WTC11 (cell line): ENCODE results near the gene WNT1. TPM values are rescaled to one million over a fixed set of nuclear protein-coding genes. Genes with fewer than 3 reads are reported as not detected.
A peak's percentile ranks its signal among the peaks of the same experiment; 100 is the strongest.

ENCODE experiments used
- ATAC-seq: fragments of 200-7000 bp; cut with Tn5 transposase; 2 replicates; pipeline ENCODE4 v1.10.0; 2021; ENCODE audit warnings: mild to moderate bottlenecking, moderate library complexity
- CTCF ChIA-PET: fragments of 300-600 bp; sonication (Branson Sonifier 250); formaldehyde crosslinking; loops from one replicate; lab custom pipeline; 2021; ENCODE audit warnings: antibody characterized with exemption; lab: Charles Lee
- POLR2A ChIA-PET: fragments of 350-600 bp; sonication (Branson Sonifier 250); formaldehyde crosslinking; loops from one replicate; lab custom pipeline; 2021; ENCODE audit warnings: antibody characterized with exemption; lab: Charles Lee
- DNase-seq: peaks from one replicate; pipeline ENCODE4 v3.0.0; 2021; ENCODE audit warnings: low spot score
- H3K27ac Mint-ChIP-seq: 2 replicates; pipeline ENCODE4 v1.8.0; 2021; ENCODE audit warnings: mixed read lengths
- H3K27me3 Mint-ChIP-seq: 2 replicates; pipeline ENCODE4 v1.8.0; 2021; ENCODE audit warnings: low read depth, mild to moderate bottlenecking, moderate library complexity, mixed read lengths
- H3K36me3 Mint-ChIP-seq: 2 replicates; pipeline ENCODE4 v1.8.0; 2021; ENCODE audit warnings: mixed read lengths
- H3K4me1 Mint-ChIP-seq: 2 replicates; pipeline ENCODE4 v1.8.0; 2022; ENCODE audit warnings: mixed read lengths
- H3K4me3 Mint-ChIP-seq: 2 replicates; pipeline ENCODE4 v1.8.0; 2021; ENCODE audit warnings: mild to moderate bottlenecking, moderate library complexity, mixed read lengths
- H3K9me3 Mint-ChIP-seq: 2 replicates; pipeline ENCODE4 v1.8.0; 2021; ENCODE audit warnings: mixed read lengths
- CBFB ChIP-seq: sonication (generic); formaldehyde crosslinking; IDR thresholded peaks from 2 replicates; pipeline ENCODE4 v1.8.1; 2022; ENCODE audit warnings: mild to moderate bottlenecking, low read depth, missing genetic modification reagents
- CREB1 ChIP-seq: sonication (generic); formaldehyde crosslinking; IDR thresholded peaks from 2 replicates; pipeline ENCODE4 v1.8.0; 2023; ENCODE audit warnings: mild to moderate bottlenecking, missing genetic modification reagents
- CTCF ChIP-seq: fragments of 200-600 bp; IDR thresholded peaks from 2 replicates; pipeline ENCODE4 v1.8.0; 2022; ENCODE audit warnings: antibody characterized with exemption
- E2F4 ChIP-seq: sonication (generic); formaldehyde crosslinking; IDR thresholded peaks from 2 replicates; pipeline ENCODE4 v1.8.1; 2022; ENCODE audit warnings: low read depth, mild to moderate bottlenecking, moderate library complexity, missing genetic modification reagents, borderline replicate concordance
- E2F5 ChIP-seq: sonication (generic); formaldehyde crosslinking; IDR thresholded peaks from 2 replicates; pipeline ENCODE4 v1.8.1; 2022; ENCODE audit warnings: mild to moderate bottlenecking, moderate library complexity, missing genetic modification reagents
- EMX1 ChIP-seq: fragments of 250-450 bp; sonication (Bioruptor Pico); IDR thresholded peaks from 2 replicates; pipeline ENCODE4 v1.8.0; 2021; ENCODE audit warnings: mild to moderate bottlenecking
- ESRRA ChIP-seq: sonication (generic); formaldehyde crosslinking; IDR thresholded peaks from 2 replicates; pipeline ENCODE4 v1.8.1; 2022; ENCODE audit warnings: mild to moderate bottlenecking, missing genetic modification reagents, borderline replicate concordance
- FOXP1 ChIP-seq: sonication (generic); formaldehyde crosslinking; IDR thresholded peaks from 2 replicates; pipeline ENCODE4 v1.8.0; 2022; ENCODE audit warnings: missing genetic modification reagents, mild to moderate bottlenecking, moderate library complexity, borderline replicate concordance
- HMGXB4 ChIP-seq: sonication (generic); formaldehyde crosslinking; IDR thresholded peaks from 2 replicates; pipeline ENCODE4 v1.8.1; 2023; ENCODE audit warnings: mild to moderate bottlenecking, moderate library complexity, missing genetic modification reagents
- JAZF1 ChIP-seq: fragments of 250-450 bp; sonication (Bioruptor Pico); IDR thresholded peaks from 2 replicates; pipeline ENCODE4 v1.9.0; 2021; ENCODE audit warnings: moderate library complexity, mild to moderate bottlenecking, inconsistent platforms
- NFE2L1 ChIP-seq: sonication (generic); formaldehyde crosslinking; IDR thresholded peaks from 2 replicates; pipeline ENCODE4 v1.8.1; 2023; ENCODE audit warnings: missing genetic modification reagents
- NFYB ChIP-seq: sonication (generic); formaldehyde crosslinking; conservative IDR thresholded peaks from 2 replicates; pipeline ENCODE4 v1.8.0; 2022; ENCODE audit warnings: low read depth, missing genetic modification reagents
- RELA ChIP-seq: sonication (generic); formaldehyde crosslinking; IDR thresholded peaks from 2 replicates; pipeline ENCODE4 v1.8.1; 2022; ENCODE audit warnings: missing genetic modification reagents, mild to moderate bottlenecking, borderline replicate concordance
- TCF7 ChIP-seq: sonication (generic); formaldehyde crosslinking; IDR thresholded peaks from 2 replicates; pipeline ENCODE4 v1.8.0; 2022; ENCODE audit warnings: mild to moderate bottlenecking, low read depth, missing genetic modification reagents, moderate library complexity
- USF1 ChIP-seq: sonication (generic); formaldehyde crosslinking; IDR thresholded peaks from 2 replicates; pipeline ENCODE4 v1.8.0; 2022; ENCODE audit warnings: mild to moderate bottlenecking, missing genetic modification reagents
- ZNF138 ChIP-seq: sonication (generic); formaldehyde crosslinking; conservative IDR thresholded peaks from 2 replicates; pipeline ENCODE4 v1.8.1; 2022; ENCODE audit warnings: mild to moderate bottlenecking, moderate library complexity, missing genetic modification reagents
- ZNF281 ChIP-seq: sonication (generic); formaldehyde crosslinking; IDR thresholded peaks from 2 replicates; pipeline ENCODE4 v1.8.0; 2023; ENCODE audit warnings: mild to moderate bottlenecking, missing genetic modification reagents
- ZNF317 ChIP-seq: sonication (generic); formaldehyde crosslinking; IDR thresholded peaks from 2 replicates; pipeline ENCODE4 v1.8.1; 2023; ENCODE audit warnings: low read depth, mild to moderate bottlenecking, moderate library complexity, missing genetic modification reagents, borderline replicate concordance
- ZSCAN18 ChIP-seq: fragments of 250-450 bp; sonication (Bioruptor Pico); IDR thresholded peaks from 2 replicates; pipeline ENCODE4 v2.1.2; 2022; ENCODE audit warnings: mild to moderate bottlenecking, moderate library complexity
- total RNA-seq: library from RNA; stranded (reverse); gene quantifications from 3 replicates; pipeline ENCODE4 v1.2.3, GENCODE V29; 2021

Gene WNT1
- total RNA-seq, 1 experiment from 2014 or later = not detected

- peak overlapping the region; percentile 86 for H3K4me3 Mint-ChIP-seq
- H3K9me3 Mint-ChIP-seq = no peaks in the 10 kb centered on the region
- no peak overlapping the region for H3K27ac Mint-ChIP-seq
- DNase-seq = no peak
- ATAC-seq = 0 out of 2 replicates have a peak, but pooled peaks have one; percentile 3
- POLR2A ChIA-PET = interaction anchor here (0.5 to 1.6 kb wide), 2 partner anchors 14 to 105 kb away, joined by 3 to 4 read pairs; partner anchors contain the start of genes ARF3 and RND1
- CTCF ChIA-PET = interaction anchor here (0.6 to 11.0 kb wide), 14 partner anchors 11 to 377 kb away, joined by 3 to 164 read pairs (median 8); partner anchors contain the start of genes ARF3, DDN, FKBP11 and PRKAG1
- peaks cover 97% of the 10 kb centered on the region for H3K27me3 Mint-ChIP-seq
- peaks cover 47% of the 10 kb centered on the region for H3K4me1 Mint-ChIP-seq
- no peaks in the 10 kb centered on the region for H3K36me3 Mint-ChIP-seq
- TF ChIP-seq NFE2L1 (CRISPR knock-in tag) (no peak), ZNF138 (no peak), HMGXB4 (CRISPR knock-in tag) (no peak), ZSCAN18 (no peak), EMX1 (no peak), JAZF1 (CRISPR knock-in tag) (no peak), CREB1 (CRISPR knock-in tag) (no peak), ZNF281 (CRISPR knock-in tag) (no peak), RELA (no peak), TCF7 (CRISPR knock-in tag) (no peak)
These were observed 7.3 kb upstream of the WNT1 start for GRCh38 chr12:48970702-48971334.

GRCh38 chr12:48972213-48972951, 5.7 kb upstream of the WNT1 start:
- Mint-ChIP-seq H3K4me1 (peaks cover 38% of the 10 kb centered on the region), H3K36me3 (no peaks in the 10 kb centered on the region), H3K9me3 (no peaks in the 10 kb centered on the region), H3K27me3 (peaks cover 100% of the 10 kb centered on the region), H3K4me3 (peak overlapping the region; percentile 86), H3K27ac (no peak overlapping the region)
- DNase-seq = no peak
- POLR2A ChIA-PET = no interaction called here
- CTCF ChIA-PET = interaction anchor here (0.6 to 11.0 kb wide), 18 partner anchors 9 to 156 kb away, joined by 3 to 164 read pairs (median 4); partner anchors contain the start of genes ARF3, DDN, FKBP11 and PRKAG1
- no peak for ATAC-seq
- TF ChIP-seq CBFB (CRISPR knock-in tag) = no peak
- no peak for TF ChIP-seq NFYB (CRISPR knock-in tag)
- no peak for TF ChIP-seq USF1
- no peak for TF ChIP-seq CTCF
- TF ChIP-seq ESRRA = no peak
- no peak for TF ChIP-seq E2F4
- no peak for TF ChIP-seq FOXP1 (CRISPR knock-in tag)
- TF ChIP-seq E2F5 (CRISPR knock-in tag) = no peak
- no peak for TF ChIP-seq ZNF281 (CRISPR knock-in tag)
- no peak for TF ChIP-seq ZNF317
